Loucy (cell line): ENCODE results near the gene MXRA8.

Source experiments
- H2AFZ ChIP-seq: fragments of 200-600 bp; sonication (generic); 2 replicates; pipeline ENCODE4 v1.6.0; 2016; ENCODE audit warnings: antibody characterized with exemption, mild to moderate bottlenecking, low read length, moderate library complexity
- H3F3A ChIP-seq: fragments of 200-600 bp; 2 replicates; pipeline ENCODE4 v1.6.0; 2016; ENCODE audit warnings: antibody characterized with exemption, low read depth, mild to moderate bottlenecking
- H3K27me3 ChIP-seq: fragments of 200-600 bp; sonication (generic); 2 replicates; pipeline ENCODE4 v1.6.1; 2014; ENCODE audit warnings: low read length, mild to moderate bottlenecking; ENCODE audit not compliant: insufficient read depth, poor library complexity, severe bottlenecking
- H3K36me3 ChIP-seq: fragments of 200-600 bp; sonication (generic); 2 replicates; pipeline ENCODE4 v1.6.1; 2016; ENCODE audit warnings: low read length; ENCODE audit not compliant: insufficient read depth
- H3K4me1 ChIP-seq: fragments of 200-600 bp; sonication (generic); 2 replicates; pipeline ENCODE4 v1.5.1; 2014; ENCODE audit warnings: low read length, mild to moderate bottlenecking; ENCODE audit not compliant: insufficient read depth, poor library complexity, severe bottlenecking
- H3K4me2 ChIP-seq: fragments of 200-600 bp; sonication (generic); 2 replicates; pipeline ENCODE4 v1.6.0; 2014; ENCODE audit warnings: antibody characterized with exemption, low read length, low read depth, mild to moderate bottlenecking; ENCODE audit not compliant: poor library complexity, severe bottlenecking
- H3K4me3 ChIP-seq: fragments of 200-600 bp; sonication (generic); 2 replicates; pipeline ENCODE4 v1.5.1; 2014; ENCODE audit warnings: low read length, mild to moderate bottlenecking, mixed read lengths; ENCODE audit not compliant: poor library complexity, severe bottlenecking
- H3K79me2 ChIP-seq: fragments of 200-600 bp; sonication (generic); 2 replicates; pipeline ENCODE4 v1.6.1; 2014; ENCODE audit warnings: low read length; ENCODE audit not compliant: insufficient read depth
- H3K9ac ChIP-seq: fragments of 200-600 bp; sonication (generic); 2 replicates; pipeline ENCODE4 v1.6.0; 2014; ENCODE audit warnings: mild to moderate bottlenecking, low read depth, low read length, moderate library complexity; ENCODE audit not compliant: poor library complexity, severe bottlenecking
- H3K9me2 ChIP-seq: fragments of 200-600 bp; sonication (generic); replicated peaks from 2 replicates; pipeline ENCODE4 v1.6.1; 2016; ENCODE audit warnings: low read depth, low read length, mixed read lengths
- H3K9me3 ChIP-seq: fragments of 200-600 bp; sonication (generic); 2 replicates; pipeline ENCODE4 v1.6.1; 2014; ENCODE audit warnings: mild to moderate bottlenecking, antibody characterized with exemption, low read length, low read depth; ENCODE audit not compliant: insufficient read depth
- H4K20me1 ChIP-seq: fragments of 200-600 bp; sonication (generic); 2 replicates; pipeline ENCODE4 v1.6.0; 2014; ENCODE audit warnings: antibody characterized with exemption, low read length, mild to moderate bottlenecking; ENCODE audit not compliant: insufficient read depth, poor library complexity, severe bottlenecking
- CTCF ChIP-seq: fragments of 200-600 bp; sonication (generic); conservative IDR thresholded peaks from 2 replicates; pipeline ENCODE4 v1.5.1; 2014; ENCODE audit warnings: mild to moderate bottlenecking, antibody characterized with exemption, low read length
- EZH2phosphoT487 ChIP-seq: fragments of 200-600 bp; IDR thresholded peaks from 2 replicates; pipeline ENCODE4 v1.6.1; 2018; ENCODE audit warnings: antibody characterized with exemption, mild to moderate bottlenecking, moderate library complexity, borderline replicate concordance

MXRA8 gene

GRCh38 chr1:1332774-1333480, 25.4 kb downstream of the MXRA8 start:
- H3K9ac ChIP-seq: no peak overlapping the region
- no peaks in the 10 kb centered on the region for H3F3A ChIP-seq
- H3K4me2 ChIP-seq: no peak overlapping the region
- H3K79me2 ChIP-seq: no peaks in the 10 kb centered on the region
- H3K9me3 ChIP-seq: no peaks in the 10 kb centered on the region
- no peaks in the 10 kb centered on the region for H3K4me1 ChIP-seq
- no peaks in the 10 kb centered on the region for H3K9me2 ChIP-seq
- no peak overlapping the region for H2AFZ ChIP-seq
- H3K27me3 ChIP-seq: no peaks in the 10 kb centered on the region
- no peaks in the 10 kb centered on the region for H3K36me3 ChIP-seq
- no peaks in the 10 kb centered on the region for H4K20me1 ChIP-seq
- H3K4me3 ChIP-seq: no peak overlapping the region
- TF ChIP-seq EZH2phosphoT487 (no peak), CTCF (no peak)

GRCh38 chr1:1332031-1332755, 26.2 kb downstream of the MXRA8 start:
- Histone ChIP-seq H3K4me3 (no peak overlapping the region), H3F3A (no peaks in the 10 kb centered on the region), H3K4me2 (no peak overlapping the region), H4K20me1 (no peaks in the 10 kb centered on the region), H3K79me2 (no peaks in the 10 kb centered on the region), H3K9me3 (no peaks in the 10 kb centered on the region), H3K9me2 (no peaks in the 10 kb centered on the region), H3K36me3 (no peaks in the 10 kb centered on the region), H3K27me3 (no peaks in the 10 kb centered on the region), H3K4me1 (no peaks in the 10 kb centered on the region), H3K9ac (no peak overlapping the region), H2AFZ (no peak overlapping the region)
- TF ChIP-seq CTCF (no peak), EZH2phosphoT487 (no peak)

GRCh38 chr1:1331068-1331965, 27.0 kb downstream of the MXRA8 start, which contains the start of gene TAS1R3:
Gene TAS1R3, plus strand, starts transcription at chr1:1331280. Its CDS starts 66 bp downstream, at chr1:1331346.
- Histone ChIP-seq H3K36me3 (no peaks in the 10 kb centered on the region), H3K4me1 (peaks cover 2% of the 10 kb centered on the region), H4K20me1 (peaks cover 4% of the 10 kb centered on the region), H3F3A (no peaks in the 10 kb centered on the region), H3K79me2 (peaks cover 4% of the 10 kb centered on the region; the same call in 1 of the 2 replicates), H3K9ac (no peak within 1 kb of the TSS), H3K9me2 (no peaks in the 10 kb centered on the region), H3K4me2 (no peak within 1 kb of the TSS), H3K9me3 (no peaks in the 10 kb centered on the region), H2AFZ (no peak within 1 kb of the TSS), H3K27me3 (no peaks in the 10 kb centered on the region), H3K4me3 (no peak within 1 kb of the TSS)
- TF ChIP-seq EZH2phosphoT487 (no peak), CTCF (no peak)
